Fibroblast of lung (primary cell): Measurements from ENCODE around the gene APBA2. TPM values are rescaled to one million over a fixed set of nuclear protein-coding genes. Genes with fewer than 3 reads are reported as not detected.

Experiments used
- DNase-seq, 2 donors: peaks; one replicate each; pipeline versions ENCODE4 v3.0.0 to v3.0.0-alpha.2; 2010; ENCODE audit warnings: low read depth in 2 of 2
- H2AFZ ChIP-seq: 2 replicates; pipeline ENCODE4 v1.5.1; 2012; ENCODE audit warnings: low read length, control low read depth, inconsistent platforms
- H3K27ac ChIP-seq: 2 replicates; pipeline ENCODE4 v1.5.1; 2011; ENCODE audit warnings: low read length, control low read depth; ENCODE audit not compliant: insufficient read depth
- H3K27me3 ChIP-seq: 2 replicates; pipeline ENCODE4 v1.5.1; 2011; ENCODE audit warnings: mild to moderate bottlenecking, low read length; ENCODE audit not compliant: control insufficient read depth, insufficient read depth
- H3K36me3 ChIP-seq: 2 replicates; pipeline ENCODE4 v1.5.1; 2011; ENCODE audit warnings: low read length; ENCODE audit not compliant: control insufficient read depth, insufficient read depth
- H3K4me1 ChIP-seq: 2 replicates; pipeline ENCODE4 v1.5.1; 2011; ENCODE audit warnings: low read length; ENCODE audit not compliant: control insufficient read depth, insufficient read depth; ENCODE audit errors: extremely low read depth
- H3K4me2 ChIP-seq: 2 replicates; pipeline ENCODE4 v1.5.1; 2011; ENCODE audit warnings: low read length, control low read depth; ENCODE audit not compliant: insufficient read depth; ENCODE audit errors: extremely low read depth
- H3K4me3 ChIP-seq, 4 experiments: fragments of 200-600 bp in 1 of 4; sonication (generic) in 1 of 4; replicated peaks in 1 of 4; 2 replicates each; pipeline ENCODE4 v1.5.1; 2011 to 2016; ENCODE audit warnings: low read length in 4 of 4, low read depth in 3 of 4, mild to moderate bottlenecking in 3 of 4, control low read depth in 2 of 4, inconsistent platforms in 1 of 4, mixed read lengths in 1 of 4; ENCODE audit not compliant: insufficient read depth in 1 of 4; ENCODE audit errors: control extremely low read depth in 1 of 4
- H3K79me2 ChIP-seq: 2 replicates; pipeline ENCODE4 v1.5.1; 2012; ENCODE audit warnings: mild to moderate bottlenecking, low read length, inconsistent platforms; ENCODE audit not compliant: control insufficient read depth, insufficient read depth
- H3K9ac ChIP-seq: 2 replicates; pipeline ENCODE4 v1.5.1; 2011; ENCODE audit warnings: mild to moderate bottlenecking, low read length, control low read depth; ENCODE audit not compliant: insufficient read depth
- H3K9me3 ChIP-seq: 2 replicates; pipeline ENCODE4 v1.5.1; 2012; ENCODE audit warnings: low read depth, low read length; ENCODE audit not compliant: control insufficient read depth, insufficient read depth
- H4K20me1 ChIP-seq: 2 replicates; pipeline ENCODE4 v1.5.1; 2011; ENCODE audit warnings: low read length; ENCODE audit not compliant: control insufficient read depth, insufficient read depth; ENCODE audit errors: extremely low read depth
- EZH2 ChIP-seq: IDR thresholded peaks from 2 replicates; pipeline ENCODE4 v1.5.1; 2012; ENCODE audit warnings: low read length, control low read depth, mild to moderate bottlenecking; ENCODE audit errors: missing control alignments
- polyA plus RNA-seq, 2 donors: library from polyadenylated mRNA; depleted of rRNA in 1 of 2; stranded (reverse) in 1 of 2; unstranded in 1 of 2; fragments of >200 nt; gene quantifications; 2 replicates each; pipeline ENCODE4 v1.2.1, GENCODE V29; 2011 to 2012; ENCODE audit warnings: missing spikeins in 1 of 2
- total RNA-seq: library from RNA; depleted of rRNA; stranded (reverse); fragments of >200 nt; gene quantifications from 2 replicates; pipeline ENCODE4 v1.2.1, GENCODE V29; 2014
- TF ChIP-seq, protein P1 (sequence below), 2 donors: IDR thresholded peaks in 1 of 2; conservative IDR thresholded peaks in 1 of 2; 1 replicate in 1 of 2; 2 replicates in 1 of 2; pipeline ENCODE4 v1.5.1; 2011 to 2012; ENCODE audit warnings: low read length in 2 of 2, control low read depth in 1 of 2, inconsistent platforms in 1 of 2, low read depth in 1 of 2, mild to moderate bottlenecking in 1 of 2

Gene APBA2
- total and polyA plus RNA-seq, 2 donors (not counting 1 experiment from before 2014, with no cell fraction given), result 9.5 to 20.3 TPM

DNA sequence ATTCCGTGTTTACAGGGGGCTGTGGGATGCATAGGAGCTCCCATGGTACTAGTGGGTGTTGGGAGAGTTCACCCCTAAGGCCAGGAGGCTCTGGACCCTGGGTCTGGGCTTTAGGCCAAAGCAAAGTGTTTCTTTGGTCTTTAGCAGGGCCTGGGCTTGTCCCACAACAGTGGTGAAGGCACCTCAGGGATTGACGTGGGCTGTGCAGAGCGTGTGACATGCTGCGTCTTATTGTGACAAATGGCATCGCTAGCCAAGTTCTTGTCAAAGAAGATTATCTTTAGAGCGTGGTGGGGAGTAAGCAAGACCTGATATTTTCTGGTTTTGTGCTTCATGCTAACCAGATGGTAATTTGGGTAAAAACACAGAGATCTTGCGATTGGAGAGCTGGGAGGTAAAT is 170.1 kb downstream of the APBA2 start:
- Histone ChIP-seq H3K4me3 (no peak overlapping the region), H3K27me3 (no peaks in the 10 kb centered on the region), H3K9ac (no peak overlapping the region), H3K79me2 (no peaks in the 10 kb centered on the region), H3K4me2 (no peak overlapping the region), H3K36me3 (no peaks in the 10 kb centered on the region), H3K4me1 (no peaks in the 10 kb centered on the region), H3K9me3 (no peaks in the 10 kb centered on the region), H4K20me1 (no peaks in the 10 kb centered on the region), H2AFZ (no peak overlapping the region), H3K27ac (no peak overlapping the region)
- DNase-seq, result no peak
- TF ChIP-seq EZH2, result no peak
- TF ChIP-seq, protein P1, sequence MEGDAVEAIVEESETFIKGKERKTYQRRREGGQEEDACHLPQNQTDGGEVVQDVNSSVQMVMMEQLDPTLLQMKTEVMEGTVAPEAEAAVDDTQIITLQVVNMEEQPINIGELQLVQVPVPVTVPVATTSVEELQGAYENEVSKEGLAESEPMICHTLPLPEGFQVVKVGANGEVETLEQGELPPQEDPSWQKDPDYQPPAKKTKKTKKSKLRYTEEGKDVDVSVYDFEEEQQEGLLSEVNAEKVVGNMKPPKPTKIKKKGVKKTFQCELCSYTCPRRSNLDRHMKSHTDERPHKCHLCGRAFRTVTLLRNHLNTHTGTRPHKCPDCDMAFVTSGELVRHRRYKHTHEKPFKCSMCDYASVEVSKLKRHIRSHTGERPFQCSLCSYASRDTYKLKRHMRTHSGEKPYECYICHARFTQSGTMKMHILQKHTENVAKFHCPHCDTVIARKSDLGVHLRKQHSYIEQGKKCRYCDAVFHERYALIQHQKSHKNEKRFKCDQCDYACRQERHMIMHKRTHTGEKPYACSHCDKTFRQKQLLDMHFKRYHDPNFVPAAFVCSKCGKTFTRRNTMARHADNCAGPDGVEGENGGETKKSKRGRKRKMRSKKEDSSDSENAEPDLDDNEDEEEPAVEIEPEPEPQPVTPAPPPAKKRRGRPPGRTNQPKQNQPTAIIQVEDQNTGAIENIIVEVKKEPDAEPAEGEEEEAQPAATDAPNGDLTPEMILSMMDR (conservative IDR thresholded peaks at IDR 0.05 in 1 of 2, IDR thresholded peaks at IDR 0.05 in 1 of 2; ENCODE audit: low read depth in 1 of 2, low read length in 2 of 2), result no peak

DNA sequence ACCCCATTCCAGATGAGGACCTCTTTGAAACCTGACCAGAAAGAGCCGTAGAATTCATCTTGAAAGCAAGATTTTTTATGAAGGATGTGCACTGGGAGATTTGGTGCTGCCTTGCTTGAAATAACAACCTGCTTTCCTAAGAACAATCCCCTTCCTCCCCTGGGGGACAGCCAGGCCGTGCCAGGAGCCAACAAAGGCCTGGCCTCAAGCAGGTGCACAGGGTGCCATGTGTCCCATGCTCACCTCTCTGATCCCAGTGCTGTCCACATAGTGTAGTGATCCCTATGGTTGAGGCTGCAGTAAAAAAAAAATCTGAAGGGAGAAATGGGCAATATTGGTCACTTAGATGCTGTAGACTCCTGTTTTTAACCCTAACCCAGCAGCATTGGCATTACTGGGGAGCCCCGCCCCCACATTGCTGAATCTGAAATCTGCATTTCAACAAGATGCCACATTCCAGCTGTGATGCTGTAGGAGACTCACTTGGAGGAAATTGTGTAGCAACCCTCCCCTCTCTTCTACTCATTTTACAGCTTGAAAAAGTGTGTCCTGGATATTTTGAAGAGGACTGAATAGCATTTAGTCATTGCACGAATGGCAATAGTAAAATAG is 171.2 kb downstream of the APBA2 start:
- no peak overlapping the region for H3K4me3 ChIP-seq

DNA sequence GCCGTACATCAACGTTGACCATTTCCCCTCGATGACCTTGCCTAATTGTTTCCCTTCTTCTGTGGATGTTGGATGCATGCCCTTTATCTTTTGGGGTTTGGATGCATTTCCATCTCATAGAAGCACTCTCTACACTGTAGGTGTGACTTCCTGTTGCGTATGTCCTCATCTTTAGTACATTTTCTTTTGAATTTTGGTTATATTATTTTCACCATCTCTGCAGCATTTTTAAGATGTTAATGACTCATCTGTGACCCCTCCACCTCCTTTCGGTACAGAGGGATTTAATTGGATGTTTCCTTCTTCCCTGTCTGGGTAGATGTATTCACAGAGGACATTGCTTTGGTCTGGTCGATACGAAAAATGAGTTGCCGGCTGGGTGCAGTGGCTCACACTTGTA is 172.1 kb downstream of the APBA2 start:
- no peak overlapping the region for H3K9ac ChIP-seq
- no peak for DNase-seq
- no peak overlapping the region for H3K27ac ChIP-seq
- no peak overlapping the region for H2AFZ ChIP-seq
- H3K79me2 ChIP-seq, result no peaks in the 10 kb centered on the region
- no peak for TF ChIP-seq EZH2
- TF ChIP-seq, protein P1 (conservative IDR thresholded peaks at IDR 0.05 in 1 of 2, IDR thresholded peaks at IDR 0.05 in 1 of 2; ENCODE audit: low read depth in 1 of 2, low read length in 2 of 2), result no peak
- no peaks in the 10 kb centered on the region for H3K9me3 ChIP-seq
- H3K27me3 ChIP-seq, result no peaks in the 10 kb centered on the region
- H3K4me1 ChIP-seq, result no peaks in the 10 kb centered on the region
- no peak overlapping the region for H3K4me3 ChIP-seq
- H3K36me3 ChIP-seq, result no peaks in the 10 kb centered on the region
- H4K20me1 ChIP-seq, result no peaks in the 10 kb centered on the region
- H3K4me2 ChIP-seq, result no peak overlapping the region

More for the DNA sequence above, 171.2 kb downstream of the APBA2 start:
- Histone ChIP-seq H4K20me1 (no peaks in the 10 kb centered on the region), H3K79me2 (no peaks in the 10 kb centered on the region), H3K9ac (no peak overlapping the region), H3K27ac (no peak overlapping the region), H3K27me3 (no peaks in the 10 kb centered on the region), H2AFZ (no peak overlapping the region), H3K4me1 (no peaks in the 10 kb centered on the region), H3K9me3 (no peaks in the 10 kb centered on the region), H3K4me2 (no peak overlapping the region), H3K36me3 (no peaks in the 10 kb centered on the region)
- TF ChIP-seq EZH2, result no peak
- TF ChIP-seq, protein P1 (conservative IDR thresholded peaks at IDR 0.05 in 1 of 2, IDR thresholded peaks at IDR 0.05 in 1 of 2; ENCODE audit: low read depth in 1 of 2, low read length in 2 of 2), result no peak
- no peak for DNase-seq
